Nephron (organoid): ENCODE data around the gene TBL1X.
"Not testable (repeated sequence)": the region's sequence is repeated elsewhere in the genome, so short reads cannot be mapped to it uniquely, and the experiment has no call there.

ENCODE experiments used
- H3K27ac Mint-ChIP-seq, 3 experiments: 2 replicates each; pipeline ENCODE4 v1.8.0; 2020; ENCODE audit warnings: mixed read lengths in 3 of 3, mild to moderate bottlenecking in 2 of 3, moderate library complexity in 1 of 3
- H3K27me3 Mint-ChIP-seq: 2 replicates; pipeline ENCODE4 v1.8.0; 2021; ENCODE audit warnings: low read depth, mild to moderate bottlenecking, moderate library complexity, mixed read lengths
- H3K36me3 Mint-ChIP-seq: 2 replicates; pipeline ENCODE4 v1.8.0; 2020; ENCODE audit warnings: low read depth, mixed read lengths
- H3K4me1 Mint-ChIP-seq: 2 replicates; pipeline ENCODE4 v1.8.0; 2020; ENCODE audit warnings: mixed read lengths
- H3K4me3 Mint-ChIP-seq, 3 experiments: 2 replicates each; pipeline ENCODE4 v1.8.0; 2020; ENCODE audit warnings: mild to moderate bottlenecking in 3 of 3, mixed read lengths in 3 of 3, moderate library complexity in 2 of 3
- H3K9me3 Mint-ChIP-seq: 2 replicates; pipeline ENCODE4 v1.8.0; 2020; ENCODE audit warnings: mixed read lengths
- CTCF ChIP-seq, 3 experiments: fragments of 200-600 bp; sonication (generic); IDR thresholded peaks; one replicate each; pipeline ENCODE4 v1.5.0; 2021; ENCODE audit warnings: antibody characterized with exemption in 3 of 3; ENCODE audit not compliant: unreplicated experiment in 3 of 3

TBL1X gene

GRCh38 chrX:9534686-9535085, 69.8 kb downstream of the TBL1X start:
- peaks cover 24% of the 10 kb centered on the region for H3K36me3 Mint-ChIP-seq
- H3K4me3 Mint-ChIP-seq, result no peak overlapping the region
- H3K4me1 Mint-ChIP-seq, result peaks cover 61% of the 10 kb centered on the region
- no peak for TF ChIP-seq CTCF (IDR thresholded peaks at IDR 0.05; ENCODE audit: unreplicated experiment in 3 of 3)
- peaks cover 4% of the 10 kb centered on the region for H3K9me3 Mint-ChIP-seq
- H3K27me3 Mint-ChIP-seq, result no peaks in the 10 kb centered on the region
- no peak overlapping the region for H3K27ac Mint-ChIP-seq

- peaks cover 61% of the 10 kb centered on the region for H3K4me1 Mint-ChIP-seq
- H3K9me3 Mint-ChIP-seq, result peaks cover 5% of the 10 kb centered on the region
- no peak for TF ChIP-seq CTCF (IDR thresholded peaks at IDR 0.05; ENCODE audit: unreplicated experiment in 3 of 3)
- no peak overlapping the region for H3K27ac Mint-ChIP-seq
- no peaks in the 10 kb centered on the region for H3K27me3 Mint-ChIP-seq
- H3K36me3 Mint-ChIP-seq, result peaks cover 26% of the 10 kb centered on the region
- no peak overlapping the region for H3K4me3 Mint-ChIP-seq
Measured at GRCh38 chrX:9535101-9535500, 70.2 kb downstream of the TBL1X start.

GRCh38 chrX:9536156-9536555, 71.3 kb downstream of the TBL1X start:
- not testable (repeated sequence) for H3K27ac Mint-ChIP-seq, H3K9me3 Mint-ChIP-seq, H3K4me3 Mint-ChIP-seq, H3K27me3 Mint-ChIP-seq
- peaks cover 63% of the 10 kb centered on the region for H3K4me1 Mint-ChIP-seq
- peaks cover 33% of the 10 kb centered on the region for H3K36me3 Mint-ChIP-seq

- Mint-ChIP-seq H3K27me3 (no peaks in the 10 kb centered on the region), H3K4me1 (peaks cover 65% of the 10 kb centered on the region), H3K9me3 (peaks cover 8% of the 10 kb centered on the region), H3K4me3 (no peak overlapping the region), H3K27ac (no peak overlapping the region), H3K36me3 (peaks cover 39% of the 10 kb centered on the region)
- no peak for TF ChIP-seq CTCF (IDR thresholded peaks at IDR 0.05; ENCODE audit: unreplicated experiment in 3 of 3)
Measured at GRCh38 chrX:9537781-9538180, 72.9 kb downstream of the TBL1X start.

- Mint-ChIP-seq H3K36me3 (peaks cover 40% of the 10 kb centered on the region), H3K4me1 (peaks cover 65% of the 10 kb centered on the region), H3K27ac (no peak overlapping the region), H3K27me3 (no peaks in the 10 kb centered on the region), H3K9me3 (peaks cover 8% of the 10 kb centered on the region), H3K4me3 (no peak overlapping the region)
- no peak for TF ChIP-seq CTCF (IDR thresholded peaks at IDR 0.05; ENCODE audit: unreplicated experiment in 3 of 3)
Measured at GRCh38 chrX:9538544-9539045, 73.7 kb downstream of the TBL1X start.

- no peak for TF ChIP-seq CTCF (IDR thresholded peaks at IDR 0.05; ENCODE audit: unreplicated experiment in 3 of 3)
- Mint-ChIP-seq H3K4me3 (no peak overlapping the region), H3K4me1 (peaks cover 55% of the 10 kb centered on the region), H3K36me3 (peaks cover 45% of the 10 kb centered on the region), H3K9me3 (peaks cover 8% of the 10 kb centered on the region), H3K27me3 (no peaks in the 10 kb centered on the region), H3K27ac (no peak overlapping the region)
Measured at GRCh38 chrX:9539605-9540387, 74.9 kb downstream of the TBL1X start.
